Fibroblast of pulmonary artery (primary cell): ENCODE measurements around the gene EMC1.
"Not testable (repeated sequence)": the region's sequence is repeated elsewhere in the genome, so short reads cannot be mapped to it uniquely, and the experiment has no call there.

Source experiments
- DNase-seq: peaks from one replicate; pipeline ENCODE4 v3.0.0-alpha.2; 2010; ENCODE audit warnings: low read depth
- H3K4me3 ChIP-seq: replicated peaks from 2 replicates; pipeline ENCODE4 v1.5.1; 2011; ENCODE audit warnings: low read depth, mild to moderate bottlenecking, control low read depth, low read length, moderate library complexity
- CTCF ChIP-seq: IDR thresholded peaks from 2 replicates; pipeline ENCODE4 v1.5.1; 2011; ENCODE audit warnings: mild to moderate bottlenecking, control low read depth, low read length, inconsistent platforms; ENCODE audit errors: missing control alignments

EMC1 gene

GRCh38 chr1:19234224-19234623 lies 17.1 kb downstream of the EMC1 start:
- H3K4me3 ChIP-seq: no peak overlapping the region
- TF ChIP-seq CTCF: no peak
- DNase-seq: no peak

GRCh38 chr1:19232524-19232846 lies 18.8 kb downstream of the EMC1 start:
- H3K4me3 ChIP-seq: no peak overlapping the region
- DNase-seq: peak; percentile 20
- TF ChIP-seq CTCF: no peak

GRCh38 chr1:19231736-19232523 lies 19.4 kb downstream of the EMC1 start:
- H3K4me3 ChIP-seq, DNase-seq: not testable (repeated sequence)

- H3K4me3 ChIP-seq: no peak overlapping the region
- no peak for DNase-seq
- TF ChIP-seq CTCF: no peak
Observed at GRCh38 chr1:19229828-19230325, 21.4 kb downstream of the EMC1 start.

GRCh38 chr1:19229229-19229628 lies 22.1 kb downstream of the EMC1 start:
- H3K4me3 ChIP-seq: no peak overlapping the region
- no peak for DNase-seq
- no peak for TF ChIP-seq CTCF

- TF ChIP-seq CTCF: no peak
- no peak overlapping the region for H3K4me3 ChIP-seq
- no peak for DNase-seq
Observed at GRCh38 chr1:19222979-19223824, 28.1 kb downstream of the EMC1 start.

GRCh38 chr1:19222573-19222972 lies 28.8 kb downstream of the EMC1 start:
- DNase-seq: no peak
- no peak for TF ChIP-seq CTCF

More at GRCh38 chr1:19222573-19222972, 28.8 kb downstream of the EMC1 start:
- H3K4me3 ChIP-seq: no peak overlapping the region
